Measurements from ENCODE around the gene TSC22D2.

The TSC22D2 gene

DNA sequence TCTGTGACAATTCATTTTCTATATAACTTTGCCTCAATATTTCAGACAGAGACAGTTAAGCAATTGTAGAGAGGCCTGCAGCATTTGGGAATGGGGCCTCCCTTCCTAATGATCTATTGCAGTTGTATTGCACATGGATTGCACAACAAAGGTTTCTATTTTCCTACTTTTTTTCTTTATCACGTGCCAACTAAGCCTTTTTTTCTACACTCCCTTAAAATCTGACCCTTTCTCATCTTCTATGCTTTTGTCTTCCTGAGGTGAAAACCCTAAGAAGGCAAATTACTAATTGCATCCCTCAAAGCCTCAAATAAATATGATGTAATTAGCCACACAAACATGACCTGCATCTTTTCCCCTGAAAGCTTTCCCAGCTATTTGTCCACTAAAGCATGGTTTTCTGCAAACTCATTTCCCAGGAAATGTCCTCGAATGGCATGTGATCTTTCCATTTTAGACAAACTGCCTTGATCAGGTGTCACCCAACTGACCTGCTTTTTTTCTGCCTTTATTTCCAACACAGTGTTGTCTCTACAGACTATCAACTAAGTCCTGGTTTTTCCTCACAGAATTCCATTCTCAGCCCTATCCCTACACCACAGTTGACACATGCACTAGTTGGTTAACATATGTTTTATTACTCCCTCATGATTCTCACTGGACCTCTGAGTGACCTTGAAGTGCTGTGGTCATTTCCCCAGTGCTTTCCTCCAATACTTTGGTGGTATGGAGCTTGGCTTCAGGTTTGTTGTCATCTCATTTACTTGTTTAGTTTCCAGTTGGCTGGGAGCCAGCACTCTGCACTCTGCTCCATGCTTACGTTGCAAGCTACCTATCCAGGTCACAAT lies 31.9 kb upstream of the TSC22D2 start:
- Mint-ChIP-seq H3K9me3 (no peaks in the 10 kb centered on the region), H3K27me3 (no peaks in the 10 kb centered on the region), H3K4me1 (ENCODE audit: low read depth) (peaks cover 15% of the 10 kb centered on the region), H3K4me3 (no peak overlapping the region), H3K27ac (no peak overlapping the region), H3K36me3 (ENCODE audit: low read depth) (no peaks in the 10 kb centered on the region)

DNA sequence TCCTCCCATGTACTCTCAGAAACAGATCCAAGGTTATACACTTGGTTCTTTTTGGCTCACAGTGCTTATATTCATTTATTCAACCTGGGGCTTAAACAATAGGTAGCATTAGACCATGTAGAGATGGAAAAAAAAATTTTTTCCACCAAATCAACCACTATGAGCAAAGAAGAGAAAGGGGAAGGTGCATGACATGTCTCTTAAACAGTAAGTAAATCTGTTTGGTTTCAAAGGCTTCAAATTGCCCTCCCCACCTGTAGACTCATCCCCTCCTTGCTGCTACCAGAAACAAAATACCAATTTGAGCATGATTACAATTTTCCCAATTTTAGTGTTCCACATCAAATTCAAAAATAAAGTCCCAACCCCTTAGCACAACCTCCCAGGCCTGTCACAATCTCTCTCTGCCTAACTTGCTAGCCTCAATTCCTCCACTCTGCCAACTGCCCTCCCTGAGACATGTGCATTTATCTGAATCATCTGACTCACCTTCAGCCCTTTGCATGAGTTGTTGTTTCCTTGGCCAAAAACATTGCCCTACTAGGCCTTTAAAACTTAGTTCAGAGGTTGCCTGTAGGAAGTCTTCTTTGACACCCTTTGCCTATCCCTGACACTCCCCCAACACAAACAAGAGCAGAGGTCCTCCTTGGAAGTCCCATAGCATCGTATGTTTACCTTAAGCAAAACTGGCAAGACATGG lies 30.3 kb upstream of the TSC22D2 start:
- H3K9me3 Mint-ChIP-seq: no peaks in the 10 kb centered on the region
- no peaks in the 10 kb centered on the region for H3K36me3 Mint-ChIP-seq (ENCODE audit: low read depth)
- H3K4me3 Mint-ChIP-seq: no peak overlapping the region
- H3K27ac Mint-ChIP-seq: peak overlapping the region; percentile 16
- peaks cover 28% of the 10 kb centered on the region for H3K4me1 Mint-ChIP-seq (ENCODE audit: low read depth)
- no peaks in the 10 kb centered on the region for H3K27me3 Mint-ChIP-seq

DNA sequence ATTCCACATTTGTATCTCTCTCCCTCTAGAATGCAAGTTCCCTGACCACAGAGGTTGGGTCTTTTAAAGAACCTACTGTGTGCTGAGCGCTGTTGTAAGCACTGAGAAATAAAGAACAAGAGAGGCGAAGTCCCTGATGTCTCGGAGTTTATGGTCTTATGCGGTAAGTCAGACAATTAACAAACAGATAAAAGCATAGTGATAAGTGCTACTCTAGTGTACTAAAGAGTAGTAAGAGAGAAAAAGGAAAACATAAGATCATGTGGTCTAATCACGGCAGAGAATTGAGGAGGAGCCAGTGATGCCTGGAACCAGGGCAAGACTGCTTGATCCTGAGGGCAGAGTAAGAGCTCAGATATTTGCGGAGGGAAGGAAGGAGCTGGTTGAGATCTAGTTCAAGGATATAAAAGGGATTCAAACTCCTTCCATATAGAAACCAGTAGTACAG lies 29.8 kb upstream of the TSC22D2 start:
- Mint-ChIP-seq H3K4me1 (ENCODE audit: low read depth) (peaks cover 28% of the 10 kb centered on the region), H3K9me3 (no peaks in the 10 kb centered on the region), H3K27ac (peak overlapping the region; percentile 16), H3K36me3 (ENCODE audit: low read depth) (no peaks in the 10 kb centered on the region), H3K4me3 (no peak overlapping the region), H3K27me3 (no peaks in the 10 kb centered on the region)

DNA sequence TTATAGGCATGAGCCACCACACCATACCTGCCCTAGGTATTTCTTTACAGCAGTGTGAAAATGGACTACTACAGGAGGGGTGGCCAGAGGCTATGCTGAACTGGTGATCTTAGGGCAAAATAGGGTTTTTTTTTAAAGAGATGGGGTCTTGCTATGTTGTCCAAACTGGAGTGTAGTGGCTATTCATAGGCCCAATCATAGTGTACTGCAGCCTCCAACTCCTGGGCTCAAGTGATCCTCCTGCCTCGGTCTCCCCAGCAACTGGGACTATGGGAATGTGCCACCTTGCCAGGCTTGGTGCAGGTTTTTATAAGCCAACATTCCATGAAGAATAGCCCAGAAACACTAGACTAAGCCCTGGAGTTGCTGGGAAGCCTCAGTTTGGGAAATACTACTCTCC lies 28.6 kb upstream of the TSC22D2 start:
- Mint-ChIP-seq H3K9me3 (no peaks in the 10 kb centered on the region), H3K4me3 (no peak overlapping the region), H3K4me1 (ENCODE audit: low read depth) (peaks cover 29% of the 10 kb centered on the region), H3K27me3 (no peaks in the 10 kb centered on the region), H3K27ac (no peak overlapping the region), H3K36me3 (ENCODE audit: low read depth) (no peaks in the 10 kb centered on the region)

DNA sequence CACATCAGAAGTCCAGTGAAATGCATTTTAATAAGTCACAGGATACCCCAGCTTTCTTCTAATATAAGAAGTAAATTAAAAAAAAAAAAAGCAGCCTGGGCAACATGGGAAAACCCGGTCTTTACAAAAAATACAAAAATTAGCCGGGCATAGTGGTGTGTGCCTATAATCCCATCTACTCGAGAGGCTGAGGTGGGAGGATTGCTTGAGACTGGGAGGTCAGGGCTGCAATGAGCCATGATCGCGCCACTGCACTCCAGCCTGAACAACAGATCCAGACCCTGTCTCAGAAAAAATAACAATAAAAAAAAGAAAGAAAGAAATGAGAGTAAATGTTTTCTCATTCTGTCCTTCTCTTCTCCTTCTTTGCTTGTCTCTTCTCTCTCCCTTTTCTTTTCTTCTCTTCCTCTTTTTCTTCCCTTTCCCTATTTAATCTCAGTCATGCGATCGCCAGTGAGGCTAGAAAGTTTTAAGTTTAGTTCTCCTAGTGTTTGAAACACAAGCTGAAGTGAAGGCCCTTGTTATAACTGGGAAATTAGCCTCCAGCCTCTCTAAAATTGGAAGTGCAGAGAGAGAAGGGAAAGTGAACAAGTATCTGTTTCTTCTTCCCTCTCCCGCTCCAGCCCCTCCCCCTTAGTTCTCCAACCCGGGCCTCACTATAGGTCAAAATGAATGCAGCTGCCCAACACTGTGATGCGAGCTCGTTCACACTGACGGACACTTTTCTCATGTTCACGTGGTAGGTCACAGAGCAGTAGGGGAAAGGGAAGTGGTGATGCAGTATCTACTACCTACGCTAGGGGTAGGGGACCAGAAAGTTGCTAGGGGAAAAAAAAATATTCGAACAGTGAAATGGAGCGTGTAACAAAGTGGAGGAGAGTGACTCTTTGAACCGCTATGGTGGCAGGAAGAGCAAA lies 23.5 kb upstream of the TSC22D2 start:
- Mint-ChIP-seq H3K36me3 (ENCODE audit: low read depth) (no peaks in the 10 kb centered on the region), H3K9me3 (no peaks in the 10 kb centered on the region), H3K4me1 (ENCODE audit: low read depth) (peaks cover 44% of the 10 kb centered on the region), H3K4me3 (peak overlapping the region; percentile 82), H3K27ac (peak overlapping the region; percentile 97), H3K27me3 (no peaks in the 10 kb centered on the region)

DNA sequence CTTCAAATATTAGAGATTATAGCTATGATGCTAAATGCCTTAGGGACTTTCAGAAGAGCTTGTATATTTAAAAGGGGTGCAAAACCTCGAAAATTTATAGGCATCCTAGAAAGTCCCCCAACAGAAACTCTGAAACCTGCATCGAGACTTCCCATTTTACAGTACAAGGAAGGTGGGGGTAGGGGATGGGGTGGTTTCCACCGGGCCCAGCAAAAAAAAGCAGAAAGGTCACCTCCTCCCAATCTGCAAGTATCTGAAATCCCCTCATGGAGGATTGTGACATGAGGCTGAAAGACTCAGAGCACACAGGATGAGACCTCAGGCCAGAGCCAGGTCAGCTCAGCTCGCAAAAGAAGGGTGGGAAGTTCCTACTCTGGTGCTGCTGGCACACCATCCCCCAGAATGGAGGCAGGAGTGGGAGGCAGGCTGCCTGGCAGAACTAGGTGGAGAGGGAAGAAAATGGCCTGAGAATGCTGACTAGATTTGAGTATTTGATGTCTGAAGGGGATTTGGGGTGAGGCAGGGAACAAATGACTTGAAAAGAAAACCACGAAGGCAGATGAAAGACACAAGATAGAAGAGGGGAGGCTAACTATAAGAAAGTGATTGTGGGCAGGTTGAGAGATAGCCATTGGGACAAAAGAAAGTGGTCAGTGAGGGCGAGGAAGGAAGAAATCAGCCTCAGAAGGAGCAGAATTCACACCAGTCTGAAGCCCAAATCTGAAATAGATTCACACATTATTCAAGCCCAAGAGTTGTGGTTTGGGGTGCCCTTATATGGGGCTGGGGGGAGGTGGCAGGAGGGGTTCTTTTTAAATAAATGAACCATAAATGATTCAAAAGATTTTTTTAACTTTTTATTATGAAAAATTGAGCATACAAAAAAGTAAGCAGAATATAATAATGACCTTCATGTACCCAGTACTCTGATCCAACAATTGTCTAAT lies 22.5 kb upstream of the TSC22D2 start:
- Mint-ChIP-seq H3K9me3 (no peaks in the 10 kb centered on the region), H3K27me3 (no peaks in the 10 kb centered on the region), H3K4me1 (ENCODE audit: low read depth) (peaks cover 47% of the 10 kb centered on the region), H3K4me3 (peak overlapping the region; percentile 82), H3K27ac (peak overlapping the region; percentile 97), H3K36me3 (ENCODE audit: low read depth) (no peaks in the 10 kb centered on the region)

DNA sequence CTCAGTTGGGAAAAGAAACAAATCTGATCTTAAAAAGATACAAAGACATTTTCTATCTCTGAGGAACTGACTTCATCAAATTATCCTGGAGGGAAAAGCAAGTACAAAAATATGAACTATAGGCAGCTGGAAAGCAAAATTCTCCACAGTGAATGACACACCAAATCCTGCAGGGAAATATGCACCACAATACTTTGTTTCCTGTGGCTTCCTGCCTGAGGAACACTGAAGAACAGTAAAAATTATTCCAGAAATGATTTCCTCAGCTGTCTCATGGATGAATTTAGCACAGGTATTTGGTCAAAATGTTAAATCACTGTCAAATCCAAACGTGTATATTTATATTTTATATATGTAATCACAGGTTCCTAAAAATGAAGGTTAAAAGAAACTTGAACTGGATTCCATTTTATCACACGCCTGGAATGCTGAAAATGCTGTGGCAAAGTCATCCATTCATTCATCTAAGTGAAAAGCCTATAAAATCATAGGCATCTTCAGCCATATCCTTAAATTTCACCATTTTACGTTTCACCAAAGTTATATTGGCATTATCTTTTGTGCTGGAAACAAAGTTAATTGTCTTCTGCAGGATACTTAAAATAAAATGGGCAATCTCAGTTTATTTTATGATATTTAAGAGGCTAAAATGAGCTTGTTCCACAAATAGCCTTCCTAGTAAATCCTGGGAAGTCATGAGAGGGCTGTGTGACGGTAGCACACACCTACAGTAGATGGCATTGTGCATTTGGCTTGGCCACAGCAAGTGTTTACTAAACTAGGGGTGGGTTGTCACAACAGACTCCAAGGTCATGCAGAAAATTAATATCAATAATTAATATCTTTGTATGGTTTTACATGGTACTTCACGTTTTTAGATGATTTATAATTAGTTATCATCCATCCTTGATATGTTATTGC lies 19.3 kb upstream of the TSC22D2 start:
- Mint-ChIP-seq H3K4me1 (ENCODE audit: low read depth) (peaks cover 33% of the 10 kb centered on the region), H3K27ac (no peak overlapping the region), H3K4me3 (no peak overlapping the region), H3K27me3 (no peaks in the 10 kb centered on the region), H3K9me3 (no peaks in the 10 kb centered on the region), H3K36me3 (ENCODE audit: low read depth) (no peaks in the 10 kb centered on the region)

DNA sequence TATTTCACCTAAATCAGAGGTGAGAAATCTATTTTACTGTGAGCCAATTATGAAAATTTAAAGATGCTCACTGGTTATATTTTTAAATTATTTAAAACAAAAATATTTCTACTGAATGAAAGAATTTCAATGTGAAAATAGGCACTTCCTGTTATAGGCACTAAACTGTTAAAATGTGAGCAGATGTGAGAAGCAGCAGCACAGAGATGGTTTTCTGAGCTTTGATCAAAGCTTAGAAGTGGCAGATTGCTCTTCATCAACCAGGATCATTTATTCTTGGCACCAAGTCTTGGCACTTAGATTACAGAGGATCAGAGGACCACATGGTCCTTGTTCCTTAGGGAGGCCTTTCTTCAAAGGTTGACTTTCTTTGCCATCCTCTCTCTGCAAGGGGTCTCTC lies 18.0 kb upstream of the TSC22D2 start:
- H3K27ac Mint-ChIP-seq: no peak overlapping the region
- no peak overlapping the region for H3K4me3 Mint-ChIP-seq
- H3K27me3 Mint-ChIP-seq: no peaks in the 10 kb centered on the region
- H3K4me1 Mint-ChIP-seq (ENCODE audit: low read depth): peaks cover 20% of the 10 kb centered on the region
- H3K36me3 Mint-ChIP-seq (ENCODE audit: low read depth): no peaks in the 10 kb centered on the region
- no peaks in the 10 kb centered on the region for H3K9me3 Mint-ChIP-seq

DNA sequence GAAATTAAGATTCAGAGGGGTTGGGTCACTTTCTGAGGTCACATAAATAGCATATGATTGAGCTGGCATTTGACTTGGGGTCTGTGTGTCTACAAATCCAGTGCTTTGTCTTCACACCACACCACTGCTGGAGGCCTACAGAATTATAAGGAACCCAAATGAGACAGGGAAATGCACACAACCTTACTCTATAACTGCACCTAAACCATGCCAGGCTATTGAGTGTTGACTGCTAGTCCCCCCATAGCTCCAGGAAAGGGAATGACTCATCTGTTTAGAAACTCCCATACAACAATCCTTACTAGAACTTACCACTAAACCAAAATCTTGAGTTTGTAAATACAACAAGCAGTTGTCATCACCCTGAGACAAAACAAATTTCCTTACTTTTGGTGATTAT lies 16.9 kb upstream of the TSC22D2 start:
- no peaks in the 10 kb centered on the region for H3K36me3 Mint-ChIP-seq (ENCODE audit: low read depth)
- H3K9me3 Mint-ChIP-seq: no peaks in the 10 kb centered on the region
- H3K4me1 Mint-ChIP-seq (ENCODE audit: low read depth): peaks cover 11% of the 10 kb centered on the region
- no peak overlapping the region for H3K4me3 Mint-ChIP-seq
- H3K27me3 Mint-ChIP-seq: no peaks in the 10 kb centered on the region
- no peak overlapping the region for H3K27ac Mint-ChIP-seq

DNA sequence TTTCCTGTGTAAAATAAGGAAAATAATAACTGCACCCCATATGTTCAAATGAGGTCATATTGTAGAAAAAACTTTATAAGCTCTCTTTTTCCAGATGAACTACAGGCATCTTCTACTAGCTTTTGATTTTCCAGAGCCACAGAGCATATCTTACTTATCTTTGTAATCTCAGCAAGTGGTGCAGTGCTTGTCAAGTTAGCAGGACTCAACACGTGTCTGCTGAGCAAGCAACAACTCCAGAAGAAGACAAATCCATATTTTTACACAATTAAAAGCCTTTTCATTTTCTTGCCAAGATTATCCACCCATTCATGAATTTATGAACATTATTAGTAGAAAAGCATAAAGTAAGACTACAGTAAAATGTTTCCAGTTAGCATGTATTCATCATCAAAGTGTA lies 14.4 kb upstream of the TSC22D2 start:
- Mint-ChIP-seq H3K36me3 (ENCODE audit: low read depth) (no peaks in the 10 kb centered on the region), H3K27me3 (no peaks in the 10 kb centered on the region), H3K9me3 (no peaks in the 10 kb centered on the region), H3K27ac (no peak overlapping the region), H3K4me3 (no peak overlapping the region), H3K4me1 (ENCODE audit: low read depth) (peaks cover 6% of the 10 kb centered on the region)

DNA sequence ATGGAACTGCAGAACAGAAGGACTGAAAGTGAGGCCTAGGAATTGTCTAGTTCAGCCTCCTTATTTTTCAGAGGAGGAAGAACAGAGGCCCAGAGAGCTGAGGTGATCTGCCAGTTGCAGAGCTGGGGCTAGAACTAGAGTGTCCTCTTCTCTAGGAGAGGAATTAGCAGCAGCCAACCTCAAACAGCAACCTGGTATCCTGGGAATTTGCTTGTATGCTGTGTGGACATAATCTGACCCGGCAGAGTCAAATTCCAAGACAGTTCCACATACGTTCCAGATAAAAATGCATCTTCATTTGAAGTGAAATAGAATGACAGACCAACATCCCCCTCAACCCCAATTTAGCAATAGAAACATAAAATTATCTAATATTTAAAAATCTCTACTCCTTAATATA lies 13.5 kb upstream of the TSC22D2 start:
- no peaks in the 10 kb centered on the region for H3K36me3 Mint-ChIP-seq (ENCODE audit: low read depth)

DNA sequence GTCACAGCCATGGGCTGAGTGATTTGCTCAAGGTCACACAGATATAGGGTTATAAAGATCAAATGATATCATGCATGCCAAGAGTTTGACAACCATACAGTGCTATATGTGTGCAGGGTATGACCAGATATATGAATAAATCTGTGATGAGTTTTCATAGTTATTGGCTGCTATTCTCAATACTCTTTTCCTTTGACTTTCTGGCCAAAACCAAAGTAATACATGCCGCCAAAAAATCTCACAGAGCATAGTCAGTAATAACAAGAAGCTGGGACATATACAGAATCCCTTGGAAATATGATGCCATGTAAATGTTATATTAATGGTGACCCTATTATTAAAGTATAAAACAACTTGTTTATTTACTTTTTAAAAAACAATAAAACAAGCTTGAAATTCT lies 11.6 kb upstream of the TSC22D2 start:
- Mint-ChIP-seq H3K36me3 (ENCODE audit: low read depth) (no peaks in the 10 kb centered on the region), H3K9me3 (no peaks in the 10 kb centered on the region), H3K27ac (no peak overlapping the region), H3K4me3 (no peak overlapping the region), H3K4me1 (ENCODE audit: low read depth) (no peaks in the 10 kb centered on the region), H3K27me3 (no peaks in the 10 kb centered on the region)

More for the DNA sequence above, 13.5 kb upstream of the TSC22D2 start:
- H3K27ac Mint-ChIP-seq: no peak overlapping the region
- peaks cover 2% of the 10 kb centered on the region for H3K4me1 Mint-ChIP-seq (ENCODE audit: low read depth)
- no peaks in the 10 kb centered on the region for H3K27me3 Mint-ChIP-seq
- H3K9me3 Mint-ChIP-seq: no peaks in the 10 kb centered on the region
- H3K4me3 Mint-ChIP-seq: no peak overlapping the region

DNA sequence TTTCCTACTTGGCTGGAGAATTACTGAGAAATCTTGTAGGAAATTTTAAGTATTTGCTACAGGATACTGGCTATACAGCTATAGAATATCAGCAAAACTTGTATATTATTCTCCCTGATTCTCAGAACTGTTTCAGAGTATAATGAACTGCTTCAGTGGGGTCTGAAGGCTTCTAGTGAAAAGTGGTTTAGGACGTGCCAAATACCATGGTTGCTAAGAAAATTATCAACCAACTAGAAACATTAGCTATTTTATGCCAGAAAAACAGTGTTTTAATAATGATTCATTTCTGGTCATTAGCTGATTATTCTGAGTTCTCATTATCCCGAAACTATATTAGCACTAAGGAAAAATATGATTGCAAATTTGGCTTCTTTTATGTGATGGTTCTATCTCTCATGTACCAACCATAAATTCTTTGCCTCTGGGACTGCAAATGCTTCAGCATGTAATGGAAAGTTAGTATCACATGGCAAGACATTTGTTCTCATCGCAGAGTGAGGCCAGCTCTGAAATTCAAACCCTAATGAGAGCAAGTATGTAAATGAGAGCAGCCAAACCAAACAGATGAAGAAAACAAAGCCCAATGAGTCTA lies 11.0 kb upstream of the TSC22D2 start:
- H3K4me1 Mint-ChIP-seq (ENCODE audit: low read depth): no peaks in the 10 kb centered on the region
- no peak overlapping the region for H3K4me3 Mint-ChIP-seq
- H3K36me3 Mint-ChIP-seq (ENCODE audit: low read depth): no peaks in the 10 kb centered on the region
- H3K27me3 Mint-ChIP-seq: no peaks in the 10 kb centered on the region
- H3K27ac Mint-ChIP-seq: no peak overlapping the region
- H3K9me3 Mint-ChIP-seq: no peaks in the 10 kb centered on the region

All from stimulated activated naive CD8-positive, alpha-beta T cell treated with anti-CD3 and anti-CD28 coated beads, Interleukin-15, Interleukin-2, amounts not matched to agents 100 ng/mL and 50 ng/mL, for 24 hours (primary cell).